A204.1 (cell line): ENCODE measurements around the gene KDM8.
"Not testable (repeated sequence)": the region's sequence is repeated elsewhere in the genome, so short reads cannot be mapped to it uniquely, and the experiment has no call there.

Experiments
- FAIRE-seq: peaks from 2 replicates; lab custom pipeline; 2012; peaks lifted over from hg19 to GRCh38; lab: Jason Lieb, UNC

Gene KDM8

DNA sequence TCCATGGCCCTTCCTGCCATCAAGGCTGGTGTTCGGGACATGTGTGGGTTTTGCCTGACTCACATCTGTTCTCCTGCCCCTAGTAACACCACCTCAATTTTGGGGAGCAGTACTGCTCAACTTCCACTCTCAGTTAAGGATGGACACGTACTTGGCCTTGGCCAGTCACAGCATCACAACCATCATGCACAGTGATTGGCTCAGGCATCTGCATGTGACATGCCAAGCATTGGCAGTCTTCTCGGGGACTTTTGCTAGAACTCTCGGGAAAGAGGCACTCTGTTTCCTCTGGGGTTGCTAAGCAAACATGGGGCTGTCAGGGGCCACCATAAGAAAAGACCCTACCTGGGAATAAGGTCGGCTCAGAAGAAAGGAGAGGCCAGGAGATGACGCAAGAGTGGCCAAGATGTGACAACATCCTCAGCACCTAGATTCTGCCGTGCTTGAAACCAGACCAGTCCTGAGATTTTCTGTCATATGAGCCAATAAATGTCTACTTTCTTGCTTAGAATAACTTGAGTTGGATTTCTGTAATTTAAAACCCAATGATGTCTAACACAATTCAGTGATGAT, 11.9 kb upstream of the KDM8 start:
- no peak for FAIRE-seq

DNA sequence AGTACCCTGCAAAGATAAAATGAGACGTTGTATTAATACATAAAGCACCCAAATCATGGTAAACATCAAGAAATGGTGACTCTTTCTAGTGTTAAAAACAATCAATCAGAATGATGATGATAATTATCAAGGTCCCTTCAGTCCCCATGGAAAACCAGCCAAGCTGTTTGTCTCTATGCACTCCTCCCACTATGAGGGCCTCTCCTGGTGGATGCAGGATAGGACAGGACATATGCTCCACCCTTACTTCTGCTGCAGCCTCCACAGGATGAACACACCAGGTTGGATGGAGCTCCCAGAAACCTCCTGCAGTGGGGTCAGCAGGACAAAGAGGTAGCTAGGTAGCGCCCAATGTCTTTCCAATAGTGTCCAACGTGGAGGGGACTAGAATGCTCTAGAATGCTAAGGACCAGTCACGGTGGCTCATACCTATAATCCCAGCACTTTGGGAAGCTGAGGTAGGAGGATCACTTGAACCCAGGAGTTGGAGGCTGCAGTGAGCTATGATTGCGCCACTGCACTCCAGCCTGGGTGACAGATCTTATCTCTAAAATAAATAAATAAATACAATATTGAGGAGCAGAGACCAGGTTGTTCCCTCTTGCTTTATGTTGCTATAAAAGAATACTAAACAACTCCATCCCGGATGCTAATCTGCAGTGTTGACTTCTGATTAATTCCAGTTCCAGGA, 9.9 kb upstream of the KDM8 start:
- FAIRE-seq, result no peak

DNA sequence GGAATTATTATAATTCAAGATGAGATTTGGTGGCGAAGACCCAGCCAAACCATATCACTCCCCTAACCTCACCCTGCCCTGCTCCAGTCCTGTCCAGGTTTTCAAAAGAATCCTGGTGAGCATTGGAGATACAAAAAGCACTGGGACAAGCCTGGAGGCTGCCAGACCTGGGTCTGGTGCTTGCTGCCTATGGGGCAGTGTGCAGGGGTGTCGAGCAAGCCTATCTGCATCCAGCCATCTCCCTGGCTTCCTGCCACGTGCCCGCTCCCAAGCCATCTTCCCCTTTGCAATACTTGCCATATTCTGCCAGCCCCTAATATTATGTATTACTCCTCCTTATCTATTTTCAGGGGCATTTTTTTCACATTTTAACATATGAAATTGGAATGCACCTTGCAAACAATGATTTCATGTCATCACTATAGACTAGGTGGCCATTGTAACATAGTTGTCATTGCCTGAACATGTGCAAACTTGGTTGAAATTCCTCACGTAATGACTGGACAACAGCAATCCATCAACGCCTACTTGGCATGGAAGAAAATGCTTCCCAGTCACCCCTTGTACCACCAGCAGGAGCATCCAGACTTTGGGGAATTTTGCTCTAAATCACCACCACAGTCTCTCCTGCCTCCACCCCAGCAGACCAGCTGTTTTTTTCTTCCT, 8.1 kb upstream of the KDM8 start:
- FAIRE-seq, result no peak

DNA sequence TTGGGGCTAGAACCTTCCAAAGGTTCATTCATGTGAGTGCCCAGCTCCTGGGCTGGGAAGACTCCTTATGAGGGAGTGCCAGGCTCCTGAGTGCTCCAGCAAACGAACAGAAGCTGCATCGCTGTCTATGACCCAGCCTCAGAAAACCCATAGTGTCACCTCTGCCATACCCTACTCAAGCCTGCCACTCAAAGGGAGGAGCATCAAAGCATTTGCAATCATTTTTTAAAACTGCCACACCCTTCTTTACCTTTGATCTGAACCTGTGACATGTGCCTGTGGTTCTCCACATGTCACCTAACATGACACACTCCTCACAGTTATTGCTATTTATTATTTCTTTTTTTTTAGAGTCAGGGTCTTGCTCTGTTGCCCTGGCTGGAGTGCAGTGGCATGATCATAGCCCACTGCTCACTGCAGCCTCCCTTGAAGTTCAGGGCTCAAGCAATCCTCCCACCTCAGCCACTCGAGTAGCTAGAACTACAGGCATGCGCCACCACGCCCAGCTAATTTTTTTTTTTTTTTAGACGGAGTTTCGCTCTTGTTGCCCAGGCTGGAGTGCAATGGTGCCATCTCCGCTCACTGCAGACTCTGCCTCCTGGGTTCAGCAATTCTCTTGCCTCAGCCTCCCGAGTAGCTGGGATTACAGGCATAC, 7.3 kb upstream of the KDM8 start:
- FAIRE-seq, result no peak

DNA sequence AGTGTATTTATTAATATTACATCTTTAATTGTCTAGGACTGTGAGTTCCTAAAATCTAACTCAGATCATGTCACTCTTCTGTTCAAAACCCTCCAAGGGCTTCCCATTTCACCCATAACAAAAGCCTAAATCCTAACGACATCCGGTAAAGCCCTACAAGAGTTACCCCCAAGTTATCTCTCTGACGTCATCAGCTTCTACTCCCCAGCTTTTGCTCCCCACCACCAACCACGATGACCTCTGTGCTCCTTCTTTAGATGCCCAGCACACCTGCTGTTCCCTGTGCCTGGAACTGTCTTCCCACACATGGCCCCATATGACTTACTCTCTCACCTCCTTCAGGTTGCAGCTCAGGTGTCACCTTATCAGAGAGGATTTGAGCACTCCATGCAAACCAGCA, 6.3 kb upstream of the KDM8 start:
- no peak for FAIRE-seq

DNA sequence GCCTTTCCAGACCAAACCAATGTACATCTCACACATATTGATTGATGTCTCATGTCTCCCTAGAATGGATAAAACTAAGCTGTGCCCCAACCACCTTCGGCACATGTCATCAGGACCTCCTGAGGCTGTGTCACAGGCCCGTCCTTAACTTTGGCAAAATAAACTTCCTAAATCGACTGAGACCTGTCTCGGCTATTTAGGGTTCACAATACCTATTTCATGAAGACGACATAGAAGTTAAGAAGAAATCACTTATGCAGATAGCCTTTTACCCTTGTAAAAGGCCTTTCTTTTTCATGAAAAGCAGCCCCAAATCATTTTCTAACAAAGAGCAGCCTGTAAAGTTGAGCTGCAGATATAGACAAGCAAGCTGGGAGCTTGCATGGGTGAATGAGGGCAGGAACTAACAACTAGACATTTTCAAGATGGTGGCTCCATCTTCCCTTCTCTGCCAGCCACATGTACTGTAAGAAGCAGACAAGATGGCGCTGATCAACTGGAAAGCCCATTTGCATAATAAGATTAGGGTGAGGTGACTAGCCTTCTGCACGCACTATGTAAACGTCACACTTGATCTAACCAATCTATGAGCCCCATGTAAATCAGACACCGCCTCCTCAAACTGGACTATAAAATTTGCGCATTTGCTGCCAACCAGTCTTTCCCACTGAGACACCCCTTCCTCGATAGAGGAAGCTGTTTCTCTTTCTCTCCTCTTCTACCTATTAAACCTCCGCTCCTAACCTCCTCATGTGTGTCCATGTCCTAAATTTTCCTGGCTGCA, 4.7 kb upstream of the KDM8 start:
- no peak for FAIRE-seq

DNA sequence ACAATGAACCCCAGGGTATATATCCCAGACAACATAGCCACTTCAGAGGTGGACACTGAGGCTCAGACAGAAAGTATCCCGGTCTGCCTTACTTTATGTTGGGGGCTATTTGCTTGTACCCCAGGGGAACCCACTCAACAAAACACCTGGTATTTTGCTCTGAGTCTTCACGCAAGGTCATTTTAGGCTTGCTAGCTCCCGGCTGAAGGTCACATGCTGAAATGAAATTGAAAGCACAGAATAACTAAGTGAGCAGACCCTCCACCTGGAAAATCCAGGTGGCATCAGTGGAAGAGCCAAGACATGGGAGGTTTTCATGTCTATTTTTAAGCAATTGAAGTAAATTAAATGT, 4.1 kb upstream of the KDM8 start:
- FAIRE-seq, result no peak

DNA sequence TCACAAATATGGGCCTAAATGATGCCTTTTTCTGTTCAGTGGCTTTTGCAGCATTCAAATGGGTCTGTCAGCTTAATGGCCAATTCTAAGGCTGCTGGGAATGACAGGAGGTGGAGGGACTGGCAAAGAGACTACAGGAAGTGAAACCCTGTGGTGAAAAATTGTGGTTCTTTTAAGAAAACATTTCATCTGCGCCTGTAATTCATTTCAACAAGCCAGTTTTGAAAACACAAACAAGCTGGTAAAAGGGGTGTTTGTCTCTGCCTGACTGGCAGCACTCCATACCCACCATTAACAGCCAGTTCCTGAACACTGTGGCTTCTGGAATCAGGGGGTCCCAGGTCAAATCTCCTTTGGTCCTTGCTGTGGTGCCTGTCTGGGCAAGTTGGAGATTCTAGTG, 3.6 kb upstream of the KDM8 start:
- FAIRE-seq, result no peak

DNA sequence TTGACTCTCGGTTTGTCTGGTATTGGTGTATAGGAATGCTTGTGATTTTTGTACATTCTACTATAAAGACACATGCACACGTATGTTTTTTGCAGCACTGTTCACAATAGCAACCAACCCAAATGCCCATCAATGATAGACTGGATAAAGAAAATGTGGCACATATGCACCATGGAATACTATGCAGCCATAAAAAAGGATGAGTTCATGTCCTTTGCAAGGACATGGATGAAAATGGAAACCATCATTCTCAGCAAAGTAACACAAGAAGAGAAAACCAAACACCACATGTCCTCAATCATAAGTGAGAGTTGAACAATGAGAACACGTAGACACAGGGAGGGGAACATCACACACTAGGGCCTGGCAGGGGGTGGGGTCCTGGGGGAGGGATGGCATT, 2.4 kb upstream of the KDM8 start:
- not testable (repeated sequence) for FAIRE-seq

DNA sequence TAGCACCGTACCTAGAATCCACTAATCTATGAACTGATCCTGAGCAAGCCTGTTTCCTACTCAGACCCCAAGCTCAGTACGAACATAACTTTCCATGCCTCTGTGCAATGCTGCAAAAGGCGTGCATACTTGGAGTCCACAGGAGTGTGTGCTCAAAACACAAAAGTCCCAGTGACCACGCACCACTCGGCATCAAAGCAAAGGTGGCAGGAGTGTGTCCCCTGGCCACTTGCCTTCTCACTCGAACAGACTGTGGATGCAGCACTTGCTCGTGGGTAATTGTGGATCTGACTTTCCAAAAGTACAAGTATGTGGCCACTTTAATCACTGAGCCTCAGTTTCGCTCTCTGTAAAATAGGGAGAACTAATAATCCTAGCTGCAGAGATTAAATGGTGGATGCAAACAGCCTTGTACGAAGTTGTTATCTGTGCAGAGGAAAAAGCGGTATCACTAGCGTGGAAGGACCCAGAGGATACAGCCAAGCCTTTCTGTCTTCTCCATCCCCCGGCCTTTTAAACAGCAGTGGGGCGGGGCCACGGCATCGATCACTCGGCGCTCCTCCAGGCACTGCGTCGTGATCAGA, 311 bp upstream of the KDM8 start:
- FAIRE-seq, result no peak

DNA sequence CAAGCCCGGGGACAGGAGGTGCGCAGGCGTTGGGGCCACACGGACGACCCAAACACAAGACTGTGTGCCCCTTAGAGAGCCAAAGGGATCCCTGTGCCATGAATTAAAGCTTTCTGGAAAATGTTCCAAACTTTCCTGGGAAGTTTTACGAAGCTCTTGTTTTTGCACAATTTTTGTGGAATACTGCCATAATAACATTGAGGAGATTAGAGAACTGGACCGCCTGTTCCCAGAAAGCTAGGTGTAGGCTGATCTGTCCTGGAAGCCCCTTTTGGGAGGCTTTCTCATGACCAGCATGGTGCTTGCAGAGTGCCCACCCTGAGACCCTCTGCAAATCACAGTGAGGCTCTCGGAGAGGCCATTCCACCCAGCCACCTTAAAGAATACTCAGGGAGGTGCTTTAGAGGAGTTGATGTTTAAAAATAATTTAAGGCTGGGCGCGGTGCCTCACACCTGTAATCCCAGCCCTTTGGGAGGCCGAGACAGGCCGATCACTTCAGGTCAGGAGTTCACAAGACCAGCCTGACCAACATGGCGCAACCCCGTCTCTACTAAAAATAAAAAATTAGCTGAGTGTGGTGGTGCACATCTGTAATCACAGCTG, 1.1 kb downstream of the KDM8 start:
- FAIRE-seq, result no peak

DNA sequence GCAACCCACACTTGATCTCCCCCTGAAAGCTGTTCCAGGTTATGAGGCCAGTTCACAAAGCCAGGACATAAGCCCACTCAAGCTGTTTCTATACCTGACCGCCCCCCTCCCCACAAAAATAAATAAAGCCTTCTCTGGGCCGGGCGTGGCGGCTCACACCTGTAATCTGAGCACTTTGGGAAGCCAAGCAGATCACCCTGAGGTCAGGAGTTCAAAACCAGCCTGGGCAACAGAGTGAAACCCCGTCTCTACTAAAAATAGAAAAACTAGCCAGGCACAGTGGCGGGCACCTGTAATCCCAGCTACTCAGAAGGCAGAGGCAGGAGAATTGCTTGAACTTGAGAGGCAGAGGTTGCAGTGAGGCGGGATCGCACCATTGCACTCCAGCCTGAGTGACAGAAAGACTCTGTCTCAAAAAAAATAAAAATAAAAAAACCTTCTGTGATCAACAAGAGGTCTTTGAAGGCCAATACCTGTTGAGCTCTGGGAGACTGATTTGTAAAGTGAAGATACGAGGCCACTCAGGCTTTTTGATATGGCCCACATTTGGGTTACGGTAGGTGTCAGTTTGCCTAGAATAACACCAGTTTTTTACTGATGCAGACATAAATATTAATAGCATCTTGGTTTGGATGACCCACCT, 2.2 kb downstream of the KDM8 start:
- no peak for FAIRE-seq

DNA sequence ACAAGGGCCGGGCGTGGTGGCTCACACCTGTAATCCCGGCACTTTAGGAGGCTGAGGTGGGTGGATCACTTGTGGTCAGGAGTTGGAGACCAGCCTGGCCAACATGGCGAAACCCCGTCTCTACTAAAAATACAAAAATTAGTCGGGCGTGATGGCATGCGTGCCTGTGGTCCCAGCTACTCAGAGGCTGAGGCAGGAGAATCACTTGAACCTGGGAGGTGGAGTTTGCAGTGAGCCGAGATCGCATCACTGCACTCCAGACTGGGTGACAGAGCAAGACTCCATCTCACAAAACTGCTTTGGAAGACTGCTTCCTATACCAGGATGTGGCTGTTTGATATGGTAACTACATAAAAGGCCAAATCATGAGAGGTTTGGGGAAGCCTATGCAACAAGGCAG, 3.8 kb downstream of the KDM8 start:
- not testable (repeated sequence) for FAIRE-seq

DNA sequence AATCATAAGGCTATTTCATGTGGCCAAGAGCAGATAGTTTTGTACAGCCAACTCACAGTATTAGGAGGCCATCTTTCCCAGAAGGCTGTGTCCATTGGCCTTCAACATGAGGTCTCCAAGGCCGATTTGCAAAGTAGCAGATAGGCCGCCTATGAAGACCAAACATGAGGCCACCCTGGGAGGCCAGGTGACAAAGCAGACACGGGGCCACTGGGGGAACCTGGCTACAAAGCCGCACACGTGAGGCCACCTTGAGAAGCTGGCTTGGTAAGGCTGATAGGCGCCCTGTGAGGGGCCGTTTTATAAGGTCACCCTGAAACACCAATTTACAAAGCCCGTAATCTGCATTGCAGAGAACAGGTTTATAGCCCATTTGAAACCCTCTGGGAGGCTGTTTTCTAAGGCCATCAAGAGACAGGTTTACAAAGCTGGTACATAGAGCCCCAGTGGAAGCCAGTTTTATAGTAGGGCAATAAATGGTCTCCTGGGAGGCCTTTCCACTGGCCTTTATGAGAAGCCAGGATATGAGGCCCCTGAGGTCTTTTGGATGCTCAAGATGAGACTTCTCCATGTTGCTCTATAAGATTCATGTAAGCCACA, 4.9 kb downstream of the KDM8 start:
- FAIRE-seq, result no peak

DNA sequence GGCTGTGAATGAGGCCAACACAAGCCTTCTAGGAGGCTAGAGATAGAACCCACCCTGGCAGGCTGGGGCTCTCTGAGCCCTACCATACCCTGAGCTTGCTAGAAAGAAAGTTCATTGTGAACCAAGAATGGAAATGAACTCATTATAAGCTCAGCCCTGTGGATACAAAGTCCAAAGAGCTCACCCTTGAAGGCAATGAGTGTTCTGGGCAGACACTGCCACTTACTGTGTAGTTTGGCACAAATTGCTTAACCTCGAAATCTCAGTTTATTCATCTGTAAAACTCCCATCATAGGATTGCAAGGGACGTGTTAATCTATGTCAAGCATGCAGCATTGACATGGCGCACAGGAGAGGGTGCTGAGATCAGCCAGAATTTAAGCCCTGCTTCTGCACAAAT, 5.5 kb downstream of the KDM8 start:
- no peak for FAIRE-seq

DNA sequence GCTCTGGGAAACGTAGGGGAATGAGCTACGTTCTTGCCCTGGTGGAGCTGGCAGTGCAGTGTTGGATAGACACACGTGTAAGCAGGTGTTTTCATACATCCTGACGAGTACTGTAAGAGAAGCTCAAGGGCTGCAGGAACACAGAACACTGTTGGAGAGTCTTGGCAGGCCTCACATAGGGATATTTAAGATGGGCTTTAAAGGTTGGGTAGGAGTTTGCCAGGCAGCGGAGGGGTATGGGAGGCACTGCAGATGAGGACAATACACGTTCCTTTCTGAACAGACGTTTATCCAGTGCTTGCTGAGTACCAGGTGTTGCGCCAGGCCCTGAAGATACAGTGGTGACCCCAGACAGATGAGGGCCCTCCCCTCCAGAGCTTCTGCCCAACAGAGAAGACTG, 6.3 kb downstream of the KDM8 start:
- FAIRE-seq, result no peak

DNA sequence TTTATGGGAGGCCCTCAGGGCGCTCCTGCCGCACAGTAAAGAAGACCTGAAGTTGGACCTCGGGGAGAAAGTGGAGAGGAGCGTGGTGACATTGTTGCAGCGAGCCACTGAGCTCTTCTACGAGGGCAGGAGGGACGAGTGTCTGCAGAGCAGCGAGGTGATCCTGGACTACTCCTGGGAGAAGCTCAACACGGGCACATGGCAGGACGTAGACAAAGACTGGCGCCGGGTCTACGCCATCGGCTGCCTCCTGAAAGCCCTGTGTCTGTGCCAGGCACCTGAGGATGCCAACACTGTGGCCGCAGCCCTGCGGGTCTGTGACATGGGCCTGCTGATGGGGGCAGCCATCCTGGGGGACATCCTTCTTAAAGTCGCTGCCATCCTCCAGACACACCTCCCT, 6.8 kb downstream of the KDM8 start:
- FAIRE-seq, result no peak

DNA sequence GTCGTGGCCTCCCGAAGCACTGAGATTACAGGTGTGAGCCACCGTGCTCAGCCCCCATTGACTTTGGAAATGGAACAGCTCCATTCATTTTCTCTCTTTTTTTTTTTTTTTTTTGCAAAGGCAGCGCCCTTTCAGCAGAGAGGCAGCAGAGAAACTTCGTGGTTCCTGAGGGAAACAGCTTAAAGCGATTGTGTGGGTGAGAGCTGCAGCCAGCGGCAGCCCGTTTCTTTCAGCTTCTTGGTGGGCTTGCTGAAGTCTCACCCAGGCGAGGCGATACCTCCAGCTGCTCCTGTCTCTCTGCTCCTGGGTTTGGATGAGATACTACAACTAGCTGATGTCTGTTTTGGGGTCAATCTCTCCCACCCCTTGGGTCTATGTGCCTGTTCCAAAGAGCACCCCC, 7.7 kb downstream of the KDM8 start:
- no peak for FAIRE-seq

DNA sequence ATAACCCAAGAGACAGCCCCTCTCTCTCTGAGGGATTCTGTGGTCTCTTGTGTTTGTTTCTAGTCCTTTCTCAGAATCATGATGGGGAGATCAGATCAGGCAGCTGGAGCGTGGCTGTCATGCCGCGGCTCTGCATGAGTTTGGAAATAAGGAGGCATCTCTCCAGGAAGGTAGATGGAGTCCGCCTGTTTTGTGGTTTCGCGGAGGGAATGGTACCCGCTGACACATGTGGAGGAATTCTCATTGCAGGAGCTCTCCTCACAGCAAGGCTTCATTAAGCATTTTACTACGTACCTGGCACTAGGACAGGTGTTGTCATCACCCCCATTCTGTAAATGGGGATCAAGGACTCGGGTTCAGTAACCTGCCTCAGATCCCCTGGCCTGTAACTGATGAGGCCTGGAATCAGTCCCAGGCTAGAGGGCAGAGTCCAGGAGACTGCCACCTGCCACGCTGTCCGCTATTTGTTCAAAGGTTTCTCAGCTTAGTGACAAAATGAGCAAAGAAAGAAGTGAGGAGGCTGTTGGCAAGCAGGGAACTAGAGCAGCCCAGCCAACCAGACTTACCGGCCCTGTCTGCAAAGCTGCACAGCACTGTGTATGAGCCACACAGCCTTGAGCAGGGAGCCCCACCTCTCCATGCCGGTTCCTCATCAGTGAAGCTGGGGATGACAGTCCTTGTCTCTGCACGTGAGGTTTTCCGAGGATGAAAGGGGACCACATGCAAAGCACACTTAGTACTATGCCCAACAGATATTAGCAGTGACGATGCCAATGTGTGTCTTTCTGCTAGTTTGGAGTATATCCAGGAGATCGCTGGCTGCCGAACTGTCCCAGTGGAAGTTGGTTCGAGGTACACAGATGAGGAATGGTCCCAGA, 11.0 kb downstream of the KDM8 start:
- no peak for FAIRE-seq

DNA sequence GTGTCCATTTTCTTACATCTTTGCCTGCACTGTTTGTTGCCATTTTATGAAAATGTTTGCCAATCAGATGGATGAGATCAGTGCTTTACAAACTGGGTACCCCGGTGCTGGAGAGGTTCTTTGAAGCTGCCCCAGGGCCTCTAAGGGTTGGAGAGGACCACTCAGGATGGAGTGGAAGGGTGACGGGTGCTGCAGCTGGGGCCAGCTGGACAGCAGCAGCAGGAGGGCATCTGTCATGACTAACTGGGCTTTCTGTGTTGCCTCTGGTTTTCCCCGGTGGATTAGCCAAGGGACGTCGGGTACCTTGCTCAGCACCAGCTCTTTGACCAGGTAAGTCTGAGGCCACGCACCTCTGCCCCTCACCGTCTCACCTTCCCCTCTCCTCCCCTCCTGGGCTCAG, 12.3 kb downstream of the KDM8 start:
- FAIRE-seq, result no peak
